Adrenal gland (tissue), 5 donors: ENCODE results near the gene MLN.

ENCODE experiments used
- POLR2A ChIP-seq, 2 donors: fragments of 450-650 bp; IDR thresholded peaks; one replicate each; pipeline ENCODE4 v1.6.1; 2017; ENCODE audit warnings: antibody characterized with exemption in 2 of 2, mild to moderate bottlenecking in 2 of 2, moderate library complexity in 1 of 2
- TF ChIP-seq, protein P1 (sequence below), 6 experiments: fragments of 450-650 bp in 4 of 6; fragments of 200-600 bp in 2 of 6; sonication (generic) in 1 of 6; IDR thresholded peaks; 1 replicate in 5 of 6; 2 replicates in 1 of 6; pipeline versions ENCODE4 v1.5.1 to v1.8.0; 2016 to 2021; ENCODE audit warnings: antibody characterized with exemption in 6 of 6, mild to moderate bottlenecking in 2 of 6, moderate library complexity in 1 of 6
- donor health status: DM: no; HTN: no; CAD: no.

DNA sequence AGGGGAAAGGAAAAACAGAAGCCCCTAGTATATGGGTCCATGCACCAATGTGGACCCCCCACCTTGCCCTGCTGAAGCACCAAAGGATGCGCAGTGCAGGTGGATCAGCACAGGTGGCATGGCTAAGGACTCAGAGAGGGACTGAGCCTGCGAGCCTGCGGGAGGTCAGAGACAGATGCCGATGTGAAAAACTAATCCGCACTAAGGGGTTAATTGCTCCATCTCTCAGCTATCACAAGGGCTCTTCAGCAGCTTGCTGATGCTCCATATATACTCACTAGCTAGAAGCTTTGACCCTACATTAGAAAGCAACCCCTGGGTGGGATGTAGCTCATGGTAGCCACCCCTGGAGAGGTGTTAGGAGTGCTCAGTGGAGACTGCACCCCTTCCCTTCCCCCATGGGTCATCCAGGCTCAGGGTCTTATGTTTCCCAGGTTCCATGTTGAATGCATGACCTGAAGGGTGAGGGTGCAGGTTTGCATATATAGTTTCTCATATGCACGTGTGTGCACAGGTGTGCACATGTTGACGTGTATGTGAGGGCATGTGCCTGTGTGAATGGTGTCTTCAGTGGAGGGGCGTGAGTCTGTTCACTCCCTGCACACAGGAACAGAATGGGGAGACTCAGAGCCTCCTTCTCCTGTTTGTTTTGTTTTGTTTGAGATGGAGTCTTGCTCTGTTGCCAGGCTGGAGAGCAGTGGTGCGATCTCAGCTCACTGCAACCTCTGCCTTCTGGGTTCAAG is 43.7 kb downstream of the MLN start:
- TF ChIP-seq POLR2A (IDR thresholded peaks at IDR 0.05), result no peak
- TF ChIP-seq, protein P1, sequence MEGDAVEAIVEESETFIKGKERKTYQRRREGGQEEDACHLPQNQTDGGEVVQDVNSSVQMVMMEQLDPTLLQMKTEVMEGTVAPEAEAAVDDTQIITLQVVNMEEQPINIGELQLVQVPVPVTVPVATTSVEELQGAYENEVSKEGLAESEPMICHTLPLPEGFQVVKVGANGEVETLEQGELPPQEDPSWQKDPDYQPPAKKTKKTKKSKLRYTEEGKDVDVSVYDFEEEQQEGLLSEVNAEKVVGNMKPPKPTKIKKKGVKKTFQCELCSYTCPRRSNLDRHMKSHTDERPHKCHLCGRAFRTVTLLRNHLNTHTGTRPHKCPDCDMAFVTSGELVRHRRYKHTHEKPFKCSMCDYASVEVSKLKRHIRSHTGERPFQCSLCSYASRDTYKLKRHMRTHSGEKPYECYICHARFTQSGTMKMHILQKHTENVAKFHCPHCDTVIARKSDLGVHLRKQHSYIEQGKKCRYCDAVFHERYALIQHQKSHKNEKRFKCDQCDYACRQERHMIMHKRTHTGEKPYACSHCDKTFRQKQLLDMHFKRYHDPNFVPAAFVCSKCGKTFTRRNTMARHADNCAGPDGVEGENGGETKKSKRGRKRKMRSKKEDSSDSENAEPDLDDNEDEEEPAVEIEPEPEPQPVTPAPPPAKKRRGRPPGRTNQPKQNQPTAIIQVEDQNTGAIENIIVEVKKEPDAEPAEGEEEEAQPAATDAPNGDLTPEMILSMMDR (IDR thresholded peaks at IDR 0.05), result no peak
